Osteoblast (primary cell): Measurements from ENCODE around the gene INAVA. TPM values are rescaled to one million over a fixed set of nuclear protein-coding genes. Genes with fewer than 3 reads are reported as not detected.

Source experiments
- DNase-seq: peaks from one replicate; pipeline ENCODE4 v3.0.0; 2011; ENCODE audit warnings: low spot score, mixed read lengths; ENCODE audit not compliant: insufficient read length; ENCODE audit errors: missing footprints
- H2AFZ ChIP-seq: 2 replicates; pipeline ENCODE4 v1.6.0; 2011; ENCODE audit warnings: mild to moderate bottlenecking, low read length
- H3K27ac ChIP-seq: 2 replicates; pipeline ENCODE4 v1.5.1; 2011; ENCODE audit warnings: mild to moderate bottlenecking, low read depth, low read length, moderate library complexity
- H3K27me3 ChIP-seq: 2 replicates; pipeline ENCODE4 v1.6.0; 2012; ENCODE audit warnings: mild to moderate bottlenecking, control low read depth, inconsistent platforms, low read length, moderate library complexity; ENCODE audit not compliant: insufficient read depth
- H3K36me3 ChIP-seq: 2 replicates; pipeline ENCODE4 v1.5.1; 2011; ENCODE audit warnings: mild to moderate bottlenecking, low read length, control low read depth, moderate library complexity; ENCODE audit not compliant: insufficient read depth
- H3K4me1 ChIP-seq: 2 replicates; pipeline ENCODE4 v1.5.1; 2011; ENCODE audit warnings: mild to moderate bottlenecking, low read length, control low read depth, moderate library complexity; ENCODE audit not compliant: insufficient read depth
- H3K4me2 ChIP-seq: 2 replicates; pipeline ENCODE4 v1.6.0; 2011; ENCODE audit warnings: mild to moderate bottlenecking, low read length; ENCODE audit not compliant: insufficient read depth
- H3K4me3 ChIP-seq: fragments of 200-600 bp; sonication (generic); 3 replicates; pipeline ENCODE4 v1.5.1; 2012; ENCODE audit warnings: mild to moderate bottlenecking, low read length, inconsistent platforms; ENCODE audit not compliant: insufficient read depth
- H3K79me2 ChIP-seq: 2 replicates; pipeline ENCODE4 v1.6.0; 2012; ENCODE audit warnings: mild to moderate bottlenecking, low read length, control low read depth, inconsistent platforms; ENCODE audit not compliant: insufficient read depth
- H3K9me3 ChIP-seq: 2 replicates; pipeline ENCODE4 v1.5.1; 2011; ENCODE audit warnings: low read depth, low read length, control low read depth
- H4K20me1 ChIP-seq: 2 replicates; pipeline ENCODE4 v1.6.0; 2012; ENCODE audit warnings: mild to moderate bottlenecking, low read length, control low read depth; ENCODE audit not compliant: insufficient read depth
- CTCF ChIP-seq: IDR thresholded peaks from 2 replicates; pipeline ENCODE4 v1.5.1; 2011; ENCODE audit warnings: mild to moderate bottlenecking, low read depth, low read length, moderate library complexity; ENCODE audit errors: extremely low read depth
- total RNA-seq: library from RNA; depleted of rRNA; stranded (reverse); fragments of >200 nt; gene quantifications from 2 replicates; pipeline ENCODE4 v1.2.3, GENCODE V29; 2012

INAVA gene
- total RNA-seq, 1 donor: 0.36 TPM

GRCh38 chr1:200947059-200947566 lies 52.4 kb downstream of the INAVA start:
- no peaks in the 10 kb centered on the region for H3K36me3 ChIP-seq
- H4K20me1 ChIP-seq: no peaks in the 10 kb centered on the region
- H3K27me3 ChIP-seq: peaks cover 7% of the 10 kb centered on the region
- no peak overlapping the region for H2AFZ ChIP-seq
- no peak for DNase-seq
- H3K4me3 ChIP-seq: no peak overlapping the region
- H3K9me3 ChIP-seq: peaks cover 4% of the 10 kb centered on the region
- H3K27ac ChIP-seq: no peak overlapping the region
- no peaks in the 10 kb centered on the region for H3K4me1 ChIP-seq
- no peak overlapping the region for H3K4me2 ChIP-seq
- H3K79me2 ChIP-seq: no peaks in the 10 kb centered on the region
- no peak for TF ChIP-seq CTCF

DNA sequence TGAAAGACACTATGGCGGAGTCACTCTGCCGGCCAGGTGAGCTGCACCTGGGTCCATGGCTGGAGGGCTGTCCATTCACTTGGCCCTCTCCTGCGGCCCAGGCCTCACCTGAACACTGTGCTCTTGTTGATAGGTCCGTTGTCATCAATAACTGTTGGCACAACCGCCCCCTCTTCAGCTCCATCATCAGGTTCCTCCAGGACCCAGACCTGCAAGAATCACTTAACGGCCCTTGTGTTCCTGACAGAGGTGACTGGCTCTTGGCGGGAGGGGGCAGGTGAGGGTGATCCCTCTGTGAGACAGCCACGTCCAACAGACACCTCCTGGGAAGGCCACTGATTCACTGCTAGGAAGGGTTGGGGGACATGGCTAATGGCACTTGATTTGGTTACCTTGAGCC lies 54.9 kb downstream of the INAVA start:
- Histone ChIP-seq H2AFZ (no peak overlapping the region), H3K27me3 (peaks cover 12% of the 10 kb centered on the region), H3K4me3 (no peak overlapping the region), H3K9me3 (peaks cover 4% of the 10 kb centered on the region), H3K27ac (no peak overlapping the region), H3K4me2 (no peak overlapping the region), H3K36me3 (no peaks in the 10 kb centered on the region), H3K4me1 (no peaks in the 10 kb centered on the region), H4K20me1 (no peaks in the 10 kb centered on the region), H3K79me2 (no peaks in the 10 kb centered on the region)
- DNase-seq: no peak
- no peak for TF ChIP-seq CTCF

- Histone ChIP-seq H4K20me1 (no peaks in the 10 kb centered on the region), H3K27ac (no peak overlapping the region), H3K9me3 (peaks cover 4% of the 10 kb centered on the region), H3K4me1 (no peaks in the 10 kb centered on the region), H2AFZ (no peak overlapping the region), H3K27me3 (peaks cover 8% of the 10 kb centered on the region), H3K4me3 (no peak overlapping the region), H3K36me3 (no peaks in the 10 kb centered on the region), H3K4me2 (no peak overlapping the region), H3K79me2 (no peaks in the 10 kb centered on the region)
- DNase-seq: no peak
- no peak for TF ChIP-seq CTCF
Observed at GRCh38 chr1:200951016-200951415, 56.3 kb downstream of the INAVA start.

GRCh38 chr1:200954434-200954833 lies 59.7 kb downstream of the INAVA start:
- no peak for DNase-seq
- Histone ChIP-seq H3K27ac (no peak overlapping the region), H3K27me3 (peaks cover 7% of the 10 kb centered on the region), H3K9me3 (no peaks in the 10 kb centered on the region), H4K20me1 (no peaks in the 10 kb centered on the region), H3K4me1 (no peaks in the 10 kb centered on the region), H3K79me2 (no peaks in the 10 kb centered on the region), H3K4me3 (no peak overlapping the region), H3K36me3 (no peaks in the 10 kb centered on the region), H3K4me2 (no peak overlapping the region), H2AFZ (no peak overlapping the region)
- no peak for TF ChIP-seq CTCF
